GM20431 (cell line): ENCODE data around the gene UBE2Q1.
"Not testable (repeated sequence)": the region's sequence is repeated elsewhere in the genome, so short reads cannot be mapped to it uniquely, and the experiment has no call there.

Experiments used
- in situ Hi-C: fragments of 300-500 bp; cut with MseI, MboI; formaldehyde crosslinking; loops from one replicate; pipeline ENCODE4 v1.15.0; 2020; ENCODE audit warnings: low sequenced_read_pairs; ENCODE audit not compliant: unreplicated experiment

UBE2Q1 gene

DNA sequence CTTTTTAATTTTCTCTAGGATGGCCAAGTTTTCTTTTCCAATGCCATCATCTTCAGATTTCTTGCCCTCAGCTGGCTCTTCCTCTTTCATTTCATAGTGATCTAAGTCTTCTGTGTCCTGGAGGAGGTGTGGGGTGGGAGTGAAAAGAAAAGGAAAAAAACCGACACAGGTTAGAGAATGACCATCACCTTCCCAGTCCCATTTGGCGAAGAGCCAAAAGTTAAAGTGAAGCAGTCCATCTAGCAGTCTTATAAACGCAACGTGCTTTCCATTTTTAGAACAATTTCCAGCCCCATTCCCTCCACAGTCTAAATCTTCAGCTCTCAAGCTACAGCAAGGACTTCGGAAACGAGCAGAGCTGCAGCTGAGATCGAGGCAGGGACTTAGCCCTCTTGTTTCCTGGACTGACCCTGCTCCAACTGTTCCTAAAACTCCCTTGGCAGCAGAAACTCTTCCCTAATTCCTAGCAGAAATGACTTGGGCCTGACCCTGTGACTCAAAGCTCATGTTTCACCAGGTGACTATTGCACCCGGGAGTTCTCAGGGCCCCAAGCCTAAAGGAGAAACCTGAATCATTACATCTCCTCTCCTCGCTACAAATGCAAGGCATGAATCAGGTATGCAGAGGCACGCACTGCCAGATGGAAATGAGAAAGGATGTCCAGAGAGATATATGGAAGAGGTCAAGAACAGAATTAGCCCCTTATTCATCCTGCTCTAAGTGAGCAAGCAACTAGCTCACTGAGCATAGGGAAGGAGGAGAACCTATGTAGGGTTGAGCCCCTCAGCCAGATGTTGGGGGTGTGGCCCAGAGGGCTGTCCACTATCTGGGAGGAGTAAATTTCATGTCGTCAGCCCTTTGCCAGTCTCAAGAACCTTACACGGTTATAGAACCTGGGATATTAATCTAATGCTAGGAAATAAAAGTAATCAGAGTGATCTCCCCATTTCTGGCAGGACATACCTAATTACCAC, 5.1 kb downstream of the UBE2Q1 start:
- in situ Hi-C loops = no loop called here

DNA sequence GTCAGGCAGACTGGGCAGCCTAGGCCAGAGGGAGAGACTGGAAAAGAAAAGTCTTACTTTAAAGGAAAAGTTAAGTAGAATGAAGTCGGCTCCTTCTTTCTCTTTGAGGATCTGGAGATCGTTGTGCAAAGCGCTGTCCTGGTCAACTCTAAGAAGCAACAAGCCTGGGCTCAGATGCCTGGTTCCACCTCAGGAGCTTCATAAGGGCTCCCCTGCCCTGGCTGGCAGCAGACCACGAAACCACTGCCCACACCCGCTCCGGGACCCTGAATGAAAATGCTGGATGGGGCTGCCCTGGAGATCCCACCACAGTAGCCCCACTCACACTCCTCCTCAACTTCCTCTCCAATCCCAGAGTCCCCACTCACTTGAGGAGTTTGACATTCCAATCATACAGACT, 6.4 kb downstream of the UBE2Q1 start:
- in situ Hi-C loops = no loop called here

DNA sequence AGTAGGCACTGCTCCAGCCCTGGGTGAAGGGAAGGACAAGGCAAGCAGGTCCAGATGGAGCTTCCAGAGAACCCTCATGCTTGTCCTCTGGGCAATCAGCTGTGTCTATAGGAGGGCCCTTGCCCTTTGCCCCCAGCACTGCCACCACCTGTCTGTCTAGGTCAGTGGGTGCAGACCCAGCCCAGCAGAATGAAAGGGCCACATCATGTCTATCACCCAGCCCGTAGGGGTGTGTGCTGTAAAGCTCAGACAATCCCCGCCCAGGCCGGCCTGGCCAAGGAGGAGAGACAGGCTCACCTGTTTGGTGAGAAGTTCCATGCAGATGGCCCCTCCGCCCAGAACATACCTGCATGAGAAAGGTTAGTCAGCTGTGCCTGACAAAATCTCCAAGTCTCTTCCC, 7.0 kb downstream of the UBE2Q1 start:
- in situ Hi-C loops = no loop called here

DNA sequence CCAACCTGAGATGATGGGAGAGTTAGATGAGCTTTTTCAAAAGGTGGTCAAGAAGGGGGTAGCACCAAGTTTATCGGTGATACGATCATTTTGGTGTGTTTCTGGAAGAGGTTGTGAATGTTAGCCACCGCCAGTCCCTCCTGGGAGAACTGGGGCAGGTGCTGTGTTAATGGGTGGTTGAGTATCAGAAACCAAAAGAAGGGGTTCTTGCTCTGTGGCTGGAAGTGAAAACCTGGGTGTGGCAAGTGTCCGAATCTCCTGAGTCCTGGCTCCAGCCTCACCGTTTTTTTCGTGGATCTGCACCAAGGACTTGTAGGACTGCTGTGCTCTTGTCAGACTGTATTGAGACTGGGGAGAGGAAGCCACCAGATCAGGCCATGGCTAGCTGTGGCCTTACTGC, 7.8 kb downstream of the UBE2Q1 start:
- in situ Hi-C loops = no loop called here

DNA sequence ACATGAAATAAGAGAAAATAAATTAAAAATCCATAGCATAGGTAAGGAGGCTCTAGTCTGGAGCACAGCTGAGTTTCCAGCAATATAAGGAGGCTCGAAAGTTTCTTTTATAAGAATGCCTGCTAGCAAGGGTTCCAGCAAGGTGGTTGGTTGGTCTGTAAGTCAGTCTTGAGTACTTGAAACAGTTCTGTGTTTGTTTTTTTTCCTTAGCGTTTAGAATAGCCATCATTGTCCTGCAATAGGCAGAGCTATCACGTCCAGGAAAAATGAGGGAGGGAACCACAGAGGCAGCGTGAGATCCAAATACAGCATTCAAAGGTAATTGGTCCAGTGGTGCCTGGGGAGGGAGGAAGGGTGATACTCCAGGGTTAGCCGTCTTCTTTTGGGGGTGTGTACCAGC, 8.4 kb downstream of the UBE2Q1 start:
- in situ Hi-C loops = no loop called here

DNA sequence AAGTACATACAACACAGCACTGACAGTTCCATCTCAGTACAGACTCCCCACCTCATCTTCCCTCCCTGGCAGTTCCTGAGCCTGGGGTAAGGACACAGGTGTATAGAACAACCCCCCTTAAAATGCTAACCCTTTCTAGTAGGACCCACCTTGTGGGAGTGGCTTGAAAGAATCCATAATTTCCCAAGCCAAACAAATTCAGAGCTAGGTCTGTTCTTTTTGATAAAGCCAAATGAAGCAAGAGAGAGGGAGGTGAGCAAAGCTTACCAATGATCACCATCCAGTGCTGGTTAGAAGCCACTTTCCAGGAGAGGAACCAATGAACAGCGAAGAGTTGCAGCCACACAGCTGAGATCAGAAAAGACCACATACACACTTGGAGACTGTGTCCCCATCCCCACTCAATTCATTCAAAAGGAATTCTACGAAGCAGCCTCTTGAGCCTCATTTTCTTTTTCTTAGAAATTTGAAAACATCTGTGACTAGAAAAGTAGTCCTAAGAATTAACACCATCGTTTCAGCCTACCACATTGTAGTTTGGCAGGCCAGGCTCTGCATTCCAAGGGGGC, 9.2 kb downstream of the UBE2Q1 start:
- in situ Hi-C loops = loop anchor here (10.0 kb wide), 1 partner anchor 64 kb away; no protein-coding TSS in a partner anchor

DNA sequence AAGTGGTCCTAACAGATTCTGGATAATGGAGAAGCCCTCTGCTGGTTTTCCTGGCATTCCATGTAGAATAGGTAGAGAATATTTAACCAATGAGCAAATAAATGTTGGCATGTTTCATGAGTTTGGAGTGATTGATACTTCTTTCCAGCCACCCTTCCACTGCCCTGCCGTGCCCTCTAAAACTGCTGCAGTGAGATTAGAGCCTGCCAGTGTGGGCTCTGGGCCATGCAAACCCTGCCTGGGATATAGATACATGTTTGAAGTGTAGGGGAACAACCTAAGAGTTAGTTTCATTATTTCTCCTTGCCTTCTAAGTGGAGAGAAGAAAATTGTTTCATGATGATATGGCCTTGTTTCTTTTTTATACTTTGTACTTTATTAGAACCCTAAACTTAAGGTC, 10.4 kb downstream of the UBE2Q1 start:
- in situ Hi-C loops = loop anchor here (10.0 kb wide), 1 partner anchor 63 kb away; no protein-coding TSS in a partner anchor

DNA sequence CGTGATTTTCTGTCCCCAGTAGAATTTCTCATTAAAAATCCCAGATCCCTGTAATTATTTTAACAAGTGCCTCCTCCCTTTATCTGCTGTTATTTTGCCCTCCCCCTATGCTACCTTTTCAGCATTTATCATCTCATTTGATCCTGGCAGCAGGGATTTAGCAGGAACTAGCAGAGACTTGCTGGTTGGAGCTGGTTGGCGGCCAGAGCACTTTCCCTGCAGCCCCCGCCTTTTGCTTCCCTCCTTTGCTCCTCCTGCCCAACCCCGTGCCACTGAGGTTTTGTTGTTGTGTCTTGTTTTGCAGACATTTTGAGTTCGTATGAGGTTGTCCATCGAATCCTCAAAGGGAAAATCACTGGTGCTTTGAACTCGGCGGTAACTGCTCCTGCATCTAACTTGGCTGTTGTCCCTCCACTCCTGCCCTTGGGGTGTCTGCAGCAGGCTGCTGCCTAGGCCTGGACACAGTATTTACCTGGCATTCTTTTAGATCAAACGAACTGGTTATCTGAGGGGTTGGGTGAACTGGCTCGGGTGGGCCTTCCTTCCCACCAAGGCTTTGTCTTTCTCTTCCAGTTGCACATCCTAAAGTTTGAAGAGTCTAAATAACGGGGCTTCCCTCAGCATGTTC, 11.2 kb downstream of the UBE2Q1 start:
- in situ Hi-C loops = loop anchor here (10.0 kb wide), 1 partner anchor 62 kb away; no protein-coding TSS in a partner anchor

DNA sequence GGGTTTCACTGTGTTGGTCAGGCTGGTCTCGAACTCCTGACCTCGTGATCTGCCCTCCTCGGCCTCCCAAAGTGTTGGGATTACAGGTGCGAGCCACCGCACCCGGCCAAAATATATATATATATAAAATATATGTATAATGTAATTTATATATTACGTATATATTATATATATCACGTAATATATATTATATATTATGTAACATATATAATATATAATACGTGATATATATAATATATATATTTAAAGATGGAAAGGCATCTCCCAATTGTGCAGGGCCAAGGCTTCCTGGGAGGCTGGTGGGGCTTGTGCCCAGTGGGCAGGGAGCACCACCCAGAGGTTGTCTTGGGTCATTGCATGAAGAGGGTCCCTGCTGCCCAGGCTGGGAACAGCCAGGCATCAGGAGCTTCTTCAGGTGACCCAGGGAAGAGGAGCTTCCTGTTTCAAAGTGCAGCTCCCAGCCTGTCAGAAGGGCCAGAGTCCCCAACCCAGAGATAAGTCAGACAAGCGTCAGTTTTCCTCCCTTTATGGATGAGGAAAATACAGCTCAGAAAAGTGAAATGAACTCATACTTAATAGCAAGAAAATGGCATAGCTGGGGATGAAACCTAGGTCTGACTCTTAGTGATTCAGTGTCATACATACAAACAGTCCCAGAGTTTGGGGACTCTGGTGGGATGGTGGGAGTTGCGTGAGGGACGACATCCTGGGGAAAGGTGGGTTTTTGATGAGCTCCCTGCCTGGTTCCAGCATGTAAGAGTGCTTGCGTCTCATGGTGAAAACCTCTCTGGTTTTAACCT, 12.0 kb downstream of the UBE2Q1 start:
- in situ Hi-C loops = loop anchor here (10.0 kb wide), 1 partner anchor 62 kb away; no protein-coding TSS in a partner anchor

DNA sequence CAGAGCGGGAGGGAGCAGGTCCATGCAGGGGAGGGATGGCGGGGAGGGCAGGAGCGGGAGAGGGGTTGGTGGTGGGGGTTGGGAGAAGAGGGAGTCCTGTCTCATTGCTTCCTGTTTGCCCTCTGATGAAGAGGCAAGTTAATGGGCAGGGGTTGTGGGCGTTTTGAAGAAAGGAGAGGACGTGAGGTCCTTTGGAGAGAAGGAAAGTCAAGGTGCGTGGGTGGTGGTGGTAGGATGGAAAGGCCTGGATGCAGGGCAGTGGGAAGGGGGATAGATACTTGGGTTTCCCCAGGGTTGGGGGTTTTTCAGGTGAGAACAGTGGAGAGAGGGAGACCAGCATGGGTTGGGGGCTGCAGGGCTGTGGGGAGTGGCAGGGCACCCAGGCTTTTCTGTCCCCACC, 17.2 kb downstream of the UBE2Q1 start:
- in situ Hi-C loops = loop anchor here (10.0 kb wide), 1 partner anchor 56 kb away; no protein-coding TSS in a partner anchor

DNA sequence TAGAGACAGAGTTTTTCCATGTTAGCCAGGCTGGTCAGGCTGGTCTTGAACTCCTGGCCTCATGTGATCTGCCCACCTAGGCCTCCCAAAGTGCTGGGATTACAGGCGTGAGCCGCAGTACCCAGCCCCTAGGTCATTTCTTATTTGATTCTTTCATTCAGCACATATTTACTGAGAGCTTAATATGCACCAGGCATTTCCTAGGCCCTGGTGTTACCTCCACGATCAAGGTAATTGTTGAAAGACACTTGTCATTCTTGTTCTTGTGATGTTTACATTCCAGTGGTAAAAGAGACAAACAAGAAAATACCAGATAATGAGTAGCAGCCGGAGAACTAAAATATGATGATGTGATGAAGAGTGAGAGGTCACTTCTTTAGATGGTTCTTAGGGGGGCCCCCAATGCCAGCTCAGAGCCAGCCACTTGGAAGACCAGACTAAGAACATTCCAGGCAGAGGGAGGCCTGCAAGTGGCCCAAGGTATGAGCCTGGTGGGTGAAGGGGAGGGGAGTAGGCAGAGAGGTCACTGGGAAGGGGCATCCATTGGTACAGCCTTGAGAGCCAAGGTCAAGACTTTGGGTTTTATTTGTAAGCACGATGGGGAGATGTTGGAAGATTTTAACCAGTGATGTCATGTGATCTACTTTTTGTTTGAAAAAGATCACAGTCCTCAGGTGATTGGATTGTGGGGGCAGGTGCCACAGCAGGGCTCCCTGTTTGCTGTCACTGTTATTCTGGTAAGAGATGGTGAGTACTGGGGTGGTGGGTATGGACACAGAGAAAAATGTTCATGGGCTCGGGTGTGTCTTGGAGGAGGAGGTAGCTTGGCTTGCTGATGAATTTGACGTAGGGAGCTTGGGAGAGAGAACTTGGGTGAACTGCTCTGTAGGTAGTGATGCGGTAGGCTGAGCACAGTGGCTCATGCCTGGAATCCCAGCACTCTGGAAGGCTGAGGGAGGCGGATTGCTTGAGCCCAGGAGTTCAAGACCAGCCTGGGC, 18.7 kb downstream of the UBE2Q1 start:
- in situ Hi-C loops = loop anchor here (10.0 kb wide), 1 partner anchor 55 kb away; no protein-coding TSS in a partner anchor

DNA sequence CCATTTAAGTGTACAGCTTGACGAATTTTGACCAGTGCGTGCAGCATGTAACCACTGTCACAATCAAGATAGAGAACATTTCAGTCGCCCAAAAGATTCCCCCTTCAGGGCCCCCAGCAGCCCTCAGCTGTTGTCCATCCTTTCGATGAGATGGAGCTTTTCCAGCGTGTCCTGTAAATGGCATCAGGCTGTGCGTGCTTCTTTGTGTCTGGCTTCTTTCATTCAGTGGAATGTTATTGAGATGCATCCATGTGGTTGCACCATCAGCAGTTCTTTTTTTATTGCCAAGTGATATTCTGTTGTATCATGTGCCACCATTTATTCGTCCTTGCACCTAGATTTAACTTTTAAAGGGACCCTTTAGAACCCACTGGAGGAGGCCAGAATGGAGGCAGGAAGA, 21.9 kb downstream of the UBE2Q1 start:
- in situ Hi-C loops = no loop called here

DNA sequence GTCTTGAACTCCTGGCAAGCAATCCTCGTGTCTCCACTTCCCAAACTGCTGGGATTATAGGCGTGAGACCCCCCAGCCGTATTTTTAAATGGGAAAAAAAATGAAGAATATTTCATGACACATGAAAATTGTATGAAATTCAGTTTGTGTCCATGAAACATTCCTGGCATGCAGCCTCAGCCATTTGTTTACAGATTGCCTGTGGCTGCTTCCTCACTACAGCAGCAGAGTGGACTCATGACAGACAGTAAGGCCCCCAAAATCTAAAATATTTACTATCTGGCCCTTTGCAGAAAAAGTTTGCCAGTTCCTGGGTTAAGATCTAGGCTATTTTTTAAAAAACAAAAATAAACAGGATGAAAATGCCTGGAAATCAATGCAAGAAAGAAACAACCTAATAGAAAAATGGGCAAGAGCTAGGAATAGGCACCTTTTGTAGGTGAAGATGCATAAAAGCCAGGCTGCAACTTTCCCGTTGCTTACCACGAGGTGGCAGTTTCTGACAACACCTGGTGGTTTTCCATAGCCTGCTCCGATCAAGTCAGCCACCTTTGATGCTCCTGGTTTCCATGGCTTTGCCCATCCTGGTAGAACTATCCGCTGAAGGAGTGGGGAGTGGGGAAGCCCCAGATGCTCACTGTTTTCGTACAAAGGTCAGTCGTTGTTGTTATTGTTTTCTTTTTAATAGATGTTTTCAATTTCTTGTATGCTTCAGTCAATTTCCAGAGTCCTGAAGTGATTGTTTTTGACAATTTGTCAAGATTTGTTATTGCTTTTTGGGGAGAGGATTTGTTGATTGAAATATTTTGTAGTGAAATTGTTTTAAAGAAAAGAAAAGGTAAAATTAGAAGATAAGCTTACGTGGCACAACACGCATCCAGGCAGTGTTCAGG, 24.3 kb downstream of the UBE2Q1 start:
- in situ Hi-C loops = no loop called here

DNA sequence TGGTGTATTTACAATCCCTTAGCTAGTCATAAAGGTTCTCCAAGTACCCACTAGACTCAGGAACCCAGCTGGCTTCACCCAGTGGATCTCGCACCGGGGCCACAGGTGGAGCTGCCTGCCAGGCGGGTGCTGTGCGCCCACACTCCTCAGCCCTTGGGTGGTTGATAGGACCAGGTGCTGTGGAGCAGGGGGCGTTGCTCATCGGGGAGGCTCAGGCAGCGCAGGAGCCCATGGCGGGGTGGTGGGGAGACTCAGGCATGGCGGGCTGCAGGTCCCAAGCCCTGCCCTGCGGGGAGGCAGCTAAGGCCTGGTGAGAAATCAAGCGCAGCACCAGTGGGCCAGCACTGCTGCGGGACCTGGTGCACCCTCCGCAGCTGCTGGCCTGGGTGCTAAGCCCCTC, 26.5 kb downstream of the UBE2Q1 start:
- in situ Hi-C loops = not testable (repeated sequence)

DNA sequence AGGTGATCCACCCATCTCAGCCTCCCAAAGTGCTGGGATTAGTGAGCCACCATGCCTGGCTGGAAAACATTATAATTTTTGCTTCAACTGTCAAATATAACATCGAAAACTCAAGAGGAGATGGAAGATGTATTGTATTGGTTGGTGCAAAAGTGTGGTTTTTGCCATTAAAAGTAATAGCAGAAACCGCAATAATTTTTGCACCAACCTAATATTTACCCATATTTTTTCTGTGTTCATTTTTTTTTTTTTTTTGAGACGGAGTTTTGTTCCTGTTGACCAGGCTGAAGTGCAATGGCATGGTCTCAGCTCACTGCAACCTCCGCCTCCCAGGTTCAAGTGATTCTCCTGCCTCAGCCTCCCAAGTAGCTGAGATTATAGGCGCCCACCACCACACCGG, 29.2 kb downstream of the UBE2Q1 start:
- in situ Hi-C loops = no loop called here

DNA sequence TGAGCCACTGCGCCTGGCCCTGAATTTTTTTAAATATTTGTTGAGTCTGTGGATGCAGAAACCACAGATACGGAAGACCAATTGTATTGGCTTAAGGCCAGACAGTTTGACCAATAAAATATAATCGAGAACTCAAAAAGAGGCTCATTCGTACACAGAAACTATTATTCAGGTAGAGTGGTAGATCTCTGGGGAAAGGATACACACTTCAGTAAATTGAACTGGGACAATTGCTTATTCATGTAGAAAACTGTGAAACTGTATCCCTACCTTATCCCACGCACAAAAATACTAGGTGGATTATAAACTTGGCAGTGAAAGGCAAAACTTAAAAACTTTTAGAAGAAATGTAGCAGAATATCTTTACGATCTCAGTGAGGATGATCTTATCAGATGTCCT, 31.3 kb downstream of the UBE2Q1 start:
- in situ Hi-C loops = no loop called here

DNA sequence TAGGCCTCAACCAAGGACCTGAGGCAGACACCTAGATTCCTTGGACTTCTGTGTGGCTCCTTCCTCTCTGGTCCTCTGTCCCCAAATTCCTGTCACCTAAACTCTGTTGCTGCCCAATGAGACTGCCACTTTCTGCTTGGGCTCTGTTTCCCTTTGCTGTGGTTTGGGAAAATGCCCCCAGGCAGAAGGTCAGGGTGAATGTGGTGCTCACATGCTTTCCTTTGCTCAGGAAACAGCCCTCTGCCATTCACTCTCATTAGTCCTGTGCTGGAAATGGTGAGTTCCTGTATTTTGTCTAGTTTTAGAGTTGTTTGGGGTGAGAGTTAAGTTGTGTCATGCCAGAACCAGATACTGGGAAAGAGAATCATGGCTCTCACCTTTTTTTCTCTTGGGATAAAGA, 33.6 kb downstream of the UBE2Q1 start:
- in situ Hi-C loops = no loop called here

DNA sequence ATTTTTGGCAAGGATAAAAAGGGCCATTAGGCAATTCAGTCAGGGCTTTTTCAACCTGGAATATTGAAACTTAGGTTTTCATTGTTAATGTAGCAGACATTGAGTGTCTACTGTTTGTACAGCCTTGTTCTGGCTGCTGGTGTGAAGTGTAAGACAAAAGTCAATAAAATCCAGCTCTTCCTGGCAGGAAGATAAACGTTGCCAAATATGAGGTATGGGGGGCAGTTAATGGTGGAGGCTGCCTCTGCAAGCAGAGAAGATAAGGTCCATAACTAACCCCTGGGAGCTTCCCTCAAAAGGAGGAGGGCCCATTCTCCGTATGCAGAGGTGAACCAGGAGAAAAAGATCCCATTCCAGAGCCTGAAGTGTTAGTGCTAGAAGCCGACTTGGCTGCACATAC, 36.8 kb downstream of the UBE2Q1 start:
- in situ Hi-C loops = no loop called here
